Panc1 (cell line): Measurements from ENCODE around the gene MAGEA4. TPM values are rescaled to one million over a fixed set of nuclear protein-coding genes. Genes with fewer than 3 reads are reported as not detected.

Source experiments
- ATAC-seq: fragments of 200-7000 bp; cut with Tn5 transposase; 2 replicates; pipeline ENCODE4 v1.9.1; 2020; ENCODE audit warnings: mild to moderate bottlenecking, moderate library complexity
- BruUV-seq: library from RNA; stranded (reverse); fragments of 400-500 nt; replicated peaks from 2 replicates; lab custom pipeline; 2021; lab: Mats Ljungman, UMichigan
- CTCF ChIA-PET: fragments of 300-600 bp; sonication (Branson Sonifier 250); formaldehyde crosslinking; loops from one replicate; lab custom pipeline; 2022; ENCODE audit warnings: antibody characterized with exemption; lab: Charles Lee
- POLR2A ChIA-PET: fragments of 300-600 bp; sonication (Branson Sonifier 250); formaldehyde crosslinking; loops from one replicate; lab custom pipeline; 2022; ENCODE audit warnings: antibody characterized with exemption; lab: Charles Lee
- DNase-seq: peaks from one replicate; pipeline ENCODE4 v3.0.0-alpha.2; 2010; ENCODE audit warnings: low read depth, low spot score
- H3K27ac ChIP-seq: 2 replicates; pipeline ENCODE4 v1.5.1; 2011; ENCODE audit warnings: mild to moderate bottlenecking, low read length, inconsistent platforms
- H3K27me3 ChIP-seq: fragments of 200-500 bp; sonication (Bioruptor generic); 2 replicates; pipeline ENCODE4 v1.6.0; 2014; ENCODE audit warnings: low read length, inconsistent platforms; ENCODE audit not compliant: control insufficient read depth, insufficient read depth
- H3K36me3 ChIP-seq: fragments of 200-500 bp; sonication (Bioruptor generic); 2 replicates; pipeline ENCODE4 v1.5.1; 2014; ENCODE audit warnings: inconsistent platforms, mild to moderate bottlenecking, low read length, moderate library complexity; ENCODE audit not compliant: control insufficient read depth, insufficient read depth
- H3K4me1 ChIP-seq: 2 replicates; pipeline ENCODE4 v1.5.1; 2011; ENCODE audit warnings: inconsistent platforms, mild to moderate bottlenecking, low read length, moderate library complexity; ENCODE audit not compliant: control insufficient read depth, insufficient read depth
- H3K4me3 ChIP-seq, 2 experiments: 2 replicates each; pipeline ENCODE4 v1.5.1; 2011 to 2012; ENCODE audit warnings: low read depth in 2 of 2, low read length in 2 of 2, mild to moderate bottlenecking in 2 of 2, inconsistent platforms in 1 of 2, moderate library complexity in 1 of 2
- H3K9me3 ChIP-seq: fragments of 200-500 bp; sonication (Bioruptor generic); 2 replicates; pipeline ENCODE4 v1.5.1; 2014; ENCODE audit warnings: low read depth, mild to moderate bottlenecking, inconsistent platforms, low read length, moderate library complexity; ENCODE audit not compliant: control insufficient read depth, insufficient read depth
- POLR2AphosphoS5 ChIP-seq: IDR thresholded peaks from 2 replicates; pipeline ENCODE4 v1.6.1; 2012; ENCODE audit warnings: mild to moderate bottlenecking, low read depth, low read length, moderate library complexity
- SIN3A ChIP-seq: IDR thresholded peaks from 2 replicates; pipeline ENCODE4 v1.6.1; 2012; ENCODE audit warnings: low read depth, mild to moderate bottlenecking, low read length, moderate library complexity, borderline replicate concordance; ENCODE audit not compliant: insufficient read depth
- TCF7L2 ChIP-seq: IDR thresholded peaks from 2 replicates; pipeline ENCODE4 v1.6.1; 2011; ENCODE audit warnings: mild to moderate bottlenecking, low read depth, low read length, inconsistent platforms
- in situ Hi-C: cut with HindIII; loops from 2 replicates; pipeline ENCODE4 v1.10.0; 2016; ENCODE audit warnings: low sequenced_read_pairs, low pct_unique_long_range_greater_than_20kb
- intact Hi-C: fragments of 100-400 bp; cut with micrococcal nuclease; formaldehyde crosslinking; loops from one replicate; pipeline ENCODE4 v1.10.0; 2022; ENCODE audit not compliant: unreplicated experiment
- total RNA-seq: library from RNA; stranded (reverse); gene quantifications from one replicate; pipeline ENCODE4 v1.2.1, GENCODE V29; 2021; ENCODE audit not compliant: unreplicated experiment
- TF ChIP-seq, protein P1 (sequence below), 2 experiments: IDR thresholded peaks; 2 replicates each; pipeline ENCODE4 v1.6.1; 2011 to 2012; ENCODE audit warnings: low read depth in 2 of 2, control low read depth in 1 of 2, low read length in 1 of 2, mild to moderate bottlenecking in 1 of 2, moderate library complexity in 1 of 2; ENCODE audit not compliant: insufficient read depth in 1 of 2
- TF ChIP-seq, protein P2 (sequence below): fragments of 450-650 bp; IDR thresholded peaks from 2 replicates; pipeline ENCODE4 v1.5.1; 2017; ENCODE audit warnings: mild to moderate bottlenecking

Gene MAGEA4
- total RNA-seq, 1 experiment from 2014 or later: not detected

DNA sequence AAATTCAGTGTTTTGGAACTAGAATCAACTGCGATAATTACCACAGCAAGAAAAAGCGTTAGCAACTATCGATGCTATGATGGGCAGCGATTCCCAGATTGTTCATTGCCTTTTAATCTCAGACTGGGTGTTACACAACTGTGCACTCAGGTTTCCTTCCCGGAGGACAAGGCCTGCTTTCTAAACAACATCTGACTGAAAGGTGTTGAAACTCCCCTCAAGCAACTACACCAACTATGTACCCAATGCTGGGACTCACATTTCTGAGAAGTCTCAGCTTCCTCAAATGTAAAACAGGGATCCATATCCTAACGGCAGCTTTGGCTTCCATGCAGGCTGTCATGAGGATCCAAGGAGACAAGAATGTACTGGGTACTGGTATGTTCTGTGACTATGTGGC, 53.5 kb downstream of the MAGEA4 start:
- DNase-seq (no peak), ATAC-seq (no peak)
- POLR2A ChIA-PET: no interaction called here
- no peaks in the 10 kb centered on the region for H3K27me3 ChIP-seq
- no peaks in the 10 kb centered on the region for H3K9me3 ChIP-seq
- CTCF ChIA-PET: no interaction called here
- no peak overlapping the region for H3K4me3 ChIP-seq
- TF ChIP-seq, protein P1, sequence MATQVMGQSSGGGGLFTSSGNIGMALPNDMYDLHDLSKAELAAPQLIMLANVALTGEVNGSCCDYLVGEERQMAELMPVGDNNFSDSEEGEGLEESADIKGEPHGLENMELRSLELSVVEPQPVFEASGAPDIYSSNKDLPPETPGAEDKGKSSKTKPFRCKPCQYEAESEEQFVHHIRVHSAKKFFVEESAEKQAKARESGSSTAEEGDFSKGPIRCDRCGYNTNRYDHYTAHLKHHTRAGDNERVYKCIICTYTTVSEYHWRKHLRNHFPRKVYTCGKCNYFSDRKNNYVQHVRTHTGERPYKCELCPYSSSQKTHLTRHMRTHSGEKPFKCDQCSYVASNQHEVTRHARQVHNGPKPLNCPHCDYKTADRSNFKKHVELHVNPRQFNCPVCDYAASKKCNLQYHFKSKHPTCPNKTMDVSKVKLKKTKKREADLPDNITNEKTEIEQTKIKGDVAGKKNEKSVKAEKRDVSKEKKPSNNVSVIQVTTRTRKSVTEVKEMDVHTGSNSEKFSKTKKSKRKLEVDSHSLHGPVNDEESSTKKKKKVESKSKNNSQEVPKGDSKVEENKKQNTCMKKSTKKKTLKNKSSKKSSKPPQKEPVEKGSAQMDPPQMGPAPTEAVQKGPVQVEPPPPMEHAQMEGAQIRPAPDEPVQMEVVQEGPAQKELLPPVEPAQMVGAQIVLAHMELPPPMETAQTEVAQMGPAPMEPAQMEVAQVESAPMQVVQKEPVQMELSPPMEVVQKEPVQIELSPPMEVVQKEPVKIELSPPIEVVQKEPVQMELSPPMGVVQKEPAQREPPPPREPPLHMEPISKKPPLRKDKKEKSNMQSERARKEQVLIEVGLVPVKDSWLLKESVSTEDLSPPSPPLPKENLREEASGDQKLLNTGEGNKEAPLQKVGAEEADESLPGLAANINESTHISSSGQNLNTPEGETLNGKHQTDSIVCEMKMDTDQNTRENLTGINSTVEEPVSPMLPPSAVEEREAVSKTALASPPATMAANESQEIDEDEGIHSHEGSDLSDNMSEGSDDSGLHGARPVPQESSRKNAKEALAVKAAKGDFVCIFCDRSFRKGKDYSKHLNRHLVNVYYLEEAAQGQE (IDR thresholded peaks at IDR 0.05; ENCODE audit: insufficient read depth in 1 of 2, low read depth in 2 of 2, low read length in 1 of 2): no peak
- TF ChIP-seq SIN3A (no peak), POLR2AphosphoS5 (no peak), TCF7L2 (no peak)
- TF ChIP-seq, protein P2, sequence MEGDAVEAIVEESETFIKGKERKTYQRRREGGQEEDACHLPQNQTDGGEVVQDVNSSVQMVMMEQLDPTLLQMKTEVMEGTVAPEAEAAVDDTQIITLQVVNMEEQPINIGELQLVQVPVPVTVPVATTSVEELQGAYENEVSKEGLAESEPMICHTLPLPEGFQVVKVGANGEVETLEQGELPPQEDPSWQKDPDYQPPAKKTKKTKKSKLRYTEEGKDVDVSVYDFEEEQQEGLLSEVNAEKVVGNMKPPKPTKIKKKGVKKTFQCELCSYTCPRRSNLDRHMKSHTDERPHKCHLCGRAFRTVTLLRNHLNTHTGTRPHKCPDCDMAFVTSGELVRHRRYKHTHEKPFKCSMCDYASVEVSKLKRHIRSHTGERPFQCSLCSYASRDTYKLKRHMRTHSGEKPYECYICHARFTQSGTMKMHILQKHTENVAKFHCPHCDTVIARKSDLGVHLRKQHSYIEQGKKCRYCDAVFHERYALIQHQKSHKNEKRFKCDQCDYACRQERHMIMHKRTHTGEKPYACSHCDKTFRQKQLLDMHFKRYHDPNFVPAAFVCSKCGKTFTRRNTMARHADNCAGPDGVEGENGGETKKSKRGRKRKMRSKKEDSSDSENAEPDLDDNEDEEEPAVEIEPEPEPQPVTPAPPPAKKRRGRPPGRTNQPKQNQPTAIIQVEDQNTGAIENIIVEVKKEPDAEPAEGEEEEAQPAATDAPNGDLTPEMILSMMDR: no peak
- intact Hi-C loops: no loop called here
- H3K36me3 ChIP-seq: no peaks in the 10 kb centered on the region
- H3K4me1 ChIP-seq: no peaks in the 10 kb centered on the region; the same call in 1 of the 2 replicates
- H3K27ac ChIP-seq: no peak overlapping the region
- no TSS peak for BruUV-seq
- in situ Hi-C loops: no loop called here

DNA sequence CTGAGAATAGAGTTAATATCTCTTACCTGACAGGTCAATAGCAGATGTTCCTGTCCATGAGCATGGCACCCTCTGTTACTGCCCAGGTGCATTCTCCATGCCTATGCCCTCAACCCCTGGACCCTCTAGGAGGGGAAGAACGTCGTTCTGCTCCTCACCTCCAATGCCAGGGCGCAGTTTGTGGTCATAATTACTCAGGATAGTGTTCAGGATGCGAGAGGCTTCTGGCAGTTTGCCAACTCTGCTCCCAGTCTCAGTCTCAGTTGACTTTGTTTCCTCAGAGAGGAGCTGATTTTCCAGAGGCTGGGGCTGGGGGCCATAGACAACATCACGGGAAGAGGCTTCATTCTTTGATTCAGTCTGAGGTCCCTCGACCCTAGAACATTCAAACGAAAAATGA, 57.3 kb downstream of the MAGEA4 start:
- TF ChIP-seq POLR2AphosphoS5 (no peak), SIN3A (no peak), TCF7L2 (no peak)
- TF ChIP-seq, protein P1 (IDR thresholded peaks at IDR 0.05; ENCODE audit: insufficient read depth in 1 of 2, low read depth in 2 of 2, low read length in 1 of 2): no peak
- TF ChIP-seq, protein P2: no peak
- Histone ChIP-seq H3K27ac (no peak overlapping the region), H3K36me3 (no peaks in the 10 kb centered on the region), H3K27me3 (no peaks in the 10 kb centered on the region), H3K4me3 (no peak overlapping the region), H3K4me1 (no peaks in the 10 kb centered on the region), H3K9me3 (no peaks in the 10 kb centered on the region)
- intact Hi-C loops (no loop called here), in situ Hi-C loops (no loop called here)
- ChIA-PET POLR2A (no interaction called here), CTCF (no interaction called here)
- no peak for ATAC-seq
- no peak for DNase-seq
- no TSS peak for BruUV-seq
